ENCODE measurements around the gene ADCYAP1R1. TPM values are rescaled to one million over a fixed set of nuclear protein-coding genes. Genes with fewer than 3 reads are reported as not detected.

Gene ADCYAP1R1
- total RNA-seq, 4 donors from 2014 or later = 3.1 to 22.0 (median 6.7) TPM

DNA sequence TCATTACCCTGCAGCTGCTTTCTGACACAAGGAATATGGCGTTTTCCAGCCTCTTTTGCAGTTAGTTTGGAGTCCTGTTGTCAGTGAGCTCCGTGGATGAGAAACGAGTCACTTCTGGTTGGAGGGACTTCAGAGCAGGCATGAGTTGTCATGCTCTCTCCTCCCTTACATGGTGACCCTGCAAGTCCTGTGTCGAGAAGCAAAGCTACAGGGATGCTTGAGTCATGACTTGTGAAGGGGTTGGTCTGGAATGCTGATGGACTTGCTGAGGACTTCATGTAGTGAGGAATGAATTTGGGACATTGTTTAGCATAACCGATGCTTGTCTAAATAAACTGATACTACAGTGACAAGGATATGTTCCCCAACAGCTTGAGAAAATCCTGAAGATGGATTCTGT, 108.8 kb downstream of the ADCYAP1R1 start:
- intact Hi-C loops (cut with DNase I; ENCODE audit: low total_unique reads) = no loop called here
- Histone ChIP-seq H3K4me3 (no peak overlapping the region), H3K4me1 (no peaks in the 10 kb centered on the region), H3K9me3 (no peaks in the 10 kb centered on the region), H3K27ac (no peak overlapping the region), H3K27me3 (no peaks in the 10 kb centered on the region), H3K36me3 (no peaks in the 10 kb centered on the region)
- TF ChIP-seq, protein P1, sequence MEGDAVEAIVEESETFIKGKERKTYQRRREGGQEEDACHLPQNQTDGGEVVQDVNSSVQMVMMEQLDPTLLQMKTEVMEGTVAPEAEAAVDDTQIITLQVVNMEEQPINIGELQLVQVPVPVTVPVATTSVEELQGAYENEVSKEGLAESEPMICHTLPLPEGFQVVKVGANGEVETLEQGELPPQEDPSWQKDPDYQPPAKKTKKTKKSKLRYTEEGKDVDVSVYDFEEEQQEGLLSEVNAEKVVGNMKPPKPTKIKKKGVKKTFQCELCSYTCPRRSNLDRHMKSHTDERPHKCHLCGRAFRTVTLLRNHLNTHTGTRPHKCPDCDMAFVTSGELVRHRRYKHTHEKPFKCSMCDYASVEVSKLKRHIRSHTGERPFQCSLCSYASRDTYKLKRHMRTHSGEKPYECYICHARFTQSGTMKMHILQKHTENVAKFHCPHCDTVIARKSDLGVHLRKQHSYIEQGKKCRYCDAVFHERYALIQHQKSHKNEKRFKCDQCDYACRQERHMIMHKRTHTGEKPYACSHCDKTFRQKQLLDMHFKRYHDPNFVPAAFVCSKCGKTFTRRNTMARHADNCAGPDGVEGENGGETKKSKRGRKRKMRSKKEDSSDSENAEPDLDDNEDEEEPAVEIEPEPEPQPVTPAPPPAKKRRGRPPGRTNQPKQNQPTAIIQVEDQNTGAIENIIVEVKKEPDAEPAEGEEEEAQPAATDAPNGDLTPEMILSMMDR (IDR thresholded peaks at IDR 0.05) = no peak
- TF ChIP-seq POLR2A (IDR thresholded peaks at IDR 0.05) = no peak
- no peak for DNase-seq

Small RNA genes lying within 50 kb of the gene (small RNA-seq; reads per million reads assigned to genes)
- not detected for gene AC006466.1

Other genes starting within 250 kb of the ADCYAP1R1 start
- gene AQP1, start 140.5 kb upstream of the ADCYAP1R1 start, total RNA-seq = 100 to 1,000 TPM in 3 of 4 donors, 10 to 100 TPM in 1; 69.6 to 477 (median 370) TPM
- gene GHRHR, start 88.4 kb upstream of the ADCYAP1R1 start, total RNA-seq = not detected